Measurements from ENCODE around the gene RGS3.

RGS3 gene

DNA sequence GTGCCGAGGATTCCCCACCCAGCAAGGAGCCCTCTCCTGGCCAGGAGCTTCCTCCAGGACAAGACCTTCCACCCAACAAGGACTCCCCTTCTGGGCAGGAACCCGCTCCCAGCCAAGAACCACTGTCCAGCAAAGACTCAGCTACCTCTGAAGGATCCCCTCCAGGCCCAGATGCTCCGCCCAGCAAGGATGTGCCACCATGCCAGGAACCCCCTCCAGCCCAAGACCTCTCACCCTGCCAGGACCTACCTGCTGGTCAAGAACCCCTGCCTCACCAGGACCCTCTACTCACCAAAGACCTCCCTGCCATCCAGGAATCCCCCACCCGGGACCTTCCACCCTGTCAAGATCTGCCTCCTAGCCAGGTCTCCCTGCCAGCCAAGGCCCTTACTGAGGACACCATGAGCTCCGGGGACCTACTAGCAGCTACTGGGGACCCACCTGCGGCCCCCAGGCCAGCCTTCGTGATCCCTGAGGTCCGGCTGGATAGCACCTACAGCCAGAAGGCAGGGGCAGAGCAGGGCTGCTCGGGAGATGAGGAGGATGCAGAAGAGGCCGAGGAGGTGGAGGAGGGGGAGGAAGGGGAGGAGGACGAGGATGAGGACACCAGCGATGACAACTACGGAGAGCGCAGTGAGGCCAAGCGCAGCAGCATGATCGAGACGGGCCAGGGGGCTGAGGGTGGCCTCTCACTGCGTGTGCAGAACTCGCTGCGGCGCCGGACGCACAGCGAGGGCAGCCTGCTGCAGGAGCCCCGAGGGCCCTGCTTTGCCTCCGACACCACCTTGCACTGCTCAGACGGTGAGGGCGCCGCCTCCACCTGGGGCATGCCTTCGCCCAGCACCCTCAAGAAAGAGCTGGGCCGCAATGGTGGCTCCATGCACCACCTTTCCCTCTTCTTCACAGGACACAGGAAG lies 120.2 kb downstream of the RGS3 start:
- Histone ChIP-seq H3K9me3 (ENCODE audit: control insufficient read depth, insufficient read depth, low read length) (no peaks in the 10 kb centered on the region), H3K4me1 (ENCODE audit: control insufficient read depth, insufficient read depth, low read length) (no peaks in the 10 kb centered on the region; the same call in 1 of the 2 replicates), H3K27me3 (ENCODE audit: control insufficient read depth, insufficient read depth, low read length) (no peaks in the 10 kb centered on the region), H3K9ac (ENCODE audit: low read depth, low read length) (no peak overlapping the region), H3K36me3 (ENCODE audit: control insufficient read depth, insufficient read depth, low read length) (peaks cover 3% of the 10 kb centered on the region; the same call in 1 of the 2 replicates), H3K4me3 (ENCODE audit: low read depth, low read length) (no peak overlapping the region), H3K27ac (ENCODE audit: low read depth, low read length) (no peak overlapping the region)

DNA sequence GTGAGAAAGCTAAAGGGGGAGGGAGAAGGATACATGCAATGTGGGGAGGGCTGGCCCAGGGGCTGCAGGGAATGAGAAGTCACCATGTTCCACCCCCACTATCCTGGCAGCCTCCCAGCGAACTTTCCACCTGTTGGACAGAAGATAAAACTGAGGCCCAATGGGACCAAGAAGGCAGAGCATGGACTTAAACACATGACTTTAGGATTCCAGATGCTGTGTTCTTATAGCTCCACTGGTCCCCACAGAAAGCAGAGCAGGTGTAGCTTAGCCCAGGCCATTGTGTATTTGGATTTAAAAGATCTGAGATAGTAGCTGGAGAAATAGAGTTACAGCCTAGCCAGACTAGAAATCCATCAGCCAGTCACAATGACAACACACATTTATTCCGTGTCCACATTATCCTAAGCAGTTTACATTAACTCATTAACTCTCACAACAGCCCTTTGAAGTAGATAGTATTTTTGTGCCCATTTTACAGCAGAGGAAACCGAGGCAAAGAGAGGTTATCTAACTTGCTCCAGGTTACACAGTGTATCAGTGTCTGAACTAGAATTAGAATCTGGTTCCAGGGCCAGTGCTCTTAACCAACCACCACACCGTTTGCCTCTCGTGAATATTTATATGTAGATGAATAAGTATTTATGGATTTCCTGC lies 121.0 kb downstream of the RGS3 start:
- H3K27me3 ChIP-seq (ENCODE audit: control insufficient read depth, insufficient read depth, low read length), result no peaks in the 10 kb centered on the region
- no peaks in the 10 kb centered on the region; the same call in 1 of the 2 replicates for H3K4me1 ChIP-seq (ENCODE audit: control insufficient read depth, insufficient read depth, low read length)
- H3K9ac ChIP-seq (ENCODE audit: low read depth, low read length), result no peak overlapping the region
- no peaks in the 10 kb centered on the region for H3K9me3 ChIP-seq (ENCODE audit: control insufficient read depth, insufficient read depth, low read length)
- no peak overlapping the region for H3K4me3 ChIP-seq (ENCODE audit: low read depth, low read length)
- H3K27ac ChIP-seq (ENCODE audit: low read depth, low read length), result no peak overlapping the region
- peaks cover 3% of the 10 kb centered on the region; the same call in 1 of the 2 replicates for H3K36me3 ChIP-seq (ENCODE audit: control insufficient read depth, insufficient read depth, low read length)

DNA sequence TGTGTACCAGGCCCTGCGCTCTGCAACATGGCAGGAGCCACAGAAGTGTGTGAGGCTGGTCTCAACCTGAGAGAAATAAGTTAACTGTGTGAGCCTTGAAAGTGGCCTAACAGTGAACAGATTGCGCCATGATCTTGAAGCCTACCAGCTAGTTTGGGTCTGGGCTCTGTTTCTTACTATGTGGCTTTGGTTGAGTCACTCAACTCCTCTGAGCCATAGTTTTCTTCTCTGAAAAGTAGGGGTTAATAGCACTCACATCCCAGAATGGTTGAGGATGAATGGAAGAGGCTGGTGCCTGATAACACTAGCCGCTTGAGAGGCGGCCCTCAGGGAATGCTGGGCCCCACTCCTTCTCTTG lies 121.5 kb downstream of the RGS3 start:
- Histone ChIP-seq H3K36me3 (ENCODE audit: control insufficient read depth, insufficient read depth, low read length) (peaks cover 3% of the 10 kb centered on the region; the same call in 1 of the 2 replicates), H3K9me3 (ENCODE audit: control insufficient read depth, insufficient read depth, low read length) (no peaks in the 10 kb centered on the region), H3K4me1 (ENCODE audit: control insufficient read depth, insufficient read depth, low read length) (no peaks in the 10 kb centered on the region; the same call in 1 of the 2 replicates), H3K9ac (ENCODE audit: low read depth, low read length) (no peak overlapping the region), H3K27me3 (ENCODE audit: control insufficient read depth, insufficient read depth, low read length) (no peaks in the 10 kb centered on the region), H3K4me3 (ENCODE audit: low read depth, low read length) (no peak overlapping the region), H3K27ac (ENCODE audit: low read depth, low read length) (no peak overlapping the region)

DNA sequence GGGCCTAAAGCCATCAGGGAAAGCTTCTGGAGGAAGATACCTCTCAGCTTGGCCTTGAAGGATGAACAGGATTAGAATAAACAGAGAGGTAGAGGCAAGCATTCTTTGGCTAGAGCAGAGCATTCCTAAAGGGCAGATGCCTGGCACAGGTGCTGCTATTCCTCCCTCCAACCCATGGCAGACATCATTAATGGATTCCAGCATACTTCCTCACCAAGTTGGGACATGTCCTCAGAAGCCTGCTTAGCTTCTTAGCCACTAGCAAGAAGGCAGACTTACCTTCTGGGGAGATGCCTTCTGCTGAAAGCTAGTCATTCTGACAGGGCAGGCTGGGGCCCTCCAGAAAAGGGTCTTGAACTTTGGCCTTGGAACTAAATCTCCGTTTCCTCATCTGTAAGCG lies 122.0 kb downstream of the RGS3 start:
- no peak overlapping the region for H3K9ac ChIP-seq (ENCODE audit: low read depth, low read length)
- peaks cover 3% of the 10 kb centered on the region; the same call in 1 of the 2 replicates for H3K36me3 ChIP-seq (ENCODE audit: control insufficient read depth, insufficient read depth, low read length)
- H3K9me3 ChIP-seq (ENCODE audit: control insufficient read depth, insufficient read depth, low read length), result no peaks in the 10 kb centered on the region
- H3K4me3 ChIP-seq (ENCODE audit: low read depth, low read length), result no peak overlapping the region
- no peak overlapping the region for H3K27ac ChIP-seq (ENCODE audit: low read depth, low read length)
- no peaks in the 10 kb centered on the region; the same call in 1 of the 2 replicates for H3K4me1 ChIP-seq (ENCODE audit: control insufficient read depth, insufficient read depth, low read length)
- no peaks in the 10 kb centered on the region for H3K27me3 ChIP-seq (ENCODE audit: control insufficient read depth, insufficient read depth, low read length)

DNA sequence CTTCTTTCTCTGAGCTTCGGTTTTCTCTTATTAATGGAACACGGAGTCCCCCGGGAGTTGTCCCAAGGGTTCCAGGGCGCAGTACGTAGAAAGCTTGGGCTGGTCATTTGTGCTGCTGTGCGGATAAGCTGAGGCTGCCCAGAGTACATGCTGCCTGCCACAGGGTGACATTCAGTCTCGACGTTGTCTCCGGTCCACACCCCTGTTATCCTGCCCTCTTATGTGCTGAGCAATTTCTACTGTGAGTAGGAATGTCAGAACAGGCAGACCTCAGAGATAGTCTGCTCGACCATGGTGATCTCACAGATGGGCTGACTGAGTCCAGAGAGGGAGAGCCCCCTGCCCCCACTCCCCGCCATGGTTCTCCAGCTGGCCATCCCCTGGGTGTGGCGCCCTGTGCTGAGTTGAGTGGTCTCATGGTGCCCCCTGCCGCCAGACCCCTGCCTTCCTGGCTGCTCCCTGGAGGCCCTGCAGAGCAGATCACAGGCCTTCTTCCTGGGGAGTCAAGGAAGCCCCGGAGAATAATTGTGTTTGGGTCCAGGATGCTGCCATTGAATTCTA lies 124.0 kb downstream of the RGS3 start:
- Histone ChIP-seq H3K9me3 (ENCODE audit: control insufficient read depth, insufficient read depth, low read length) (no peaks in the 10 kb centered on the region), H3K27ac (ENCODE audit: low read depth, low read length) (no peak overlapping the region), H3K4me3 (ENCODE audit: low read depth, low read length) (no peak overlapping the region), H3K9ac (ENCODE audit: low read depth, low read length) (no peak overlapping the region), H3K36me3 (ENCODE audit: control insufficient read depth, insufficient read depth, low read length) (peaks cover 3% of the 10 kb centered on the region; the same call in 1 of the 2 replicates), H3K4me1 (ENCODE audit: control insufficient read depth, insufficient read depth, low read length) (peaks cover 4% of the 10 kb centered on the region), H3K27me3 (ENCODE audit: control insufficient read depth, insufficient read depth, low read length) (no peaks in the 10 kb centered on the region)

DNA sequence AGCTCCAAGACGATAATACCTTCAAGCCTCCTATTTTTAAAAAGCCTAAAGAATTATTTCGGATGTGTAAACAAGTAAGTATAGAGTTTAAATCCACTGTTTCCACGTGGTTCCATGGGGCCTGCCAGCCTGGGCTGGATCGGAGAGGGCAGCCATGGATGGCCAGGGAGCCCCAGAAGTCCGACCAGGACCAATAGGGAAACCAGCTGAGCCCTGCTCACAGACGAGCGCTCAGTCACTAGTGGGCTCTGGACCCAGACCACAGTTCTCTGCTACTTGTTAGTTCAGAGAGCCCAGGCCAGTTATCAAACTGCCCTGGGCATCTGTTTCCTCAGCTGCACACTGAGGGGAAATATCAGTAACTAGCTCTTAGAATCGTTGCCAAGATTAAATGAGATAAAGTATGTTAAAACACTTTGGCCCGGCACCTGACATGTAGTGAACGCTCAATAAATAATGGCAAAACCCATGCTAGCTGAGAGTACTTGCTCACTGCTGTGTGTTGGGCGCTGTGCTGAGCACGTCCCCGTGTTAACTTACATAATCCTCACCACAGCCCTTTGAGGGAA lies 124.8 kb downstream of the RGS3 start:
- Histone ChIP-seq H3K9me3 (ENCODE audit: control insufficient read depth, insufficient read depth, low read length) (no peaks in the 10 kb centered on the region), H3K27ac (ENCODE audit: low read depth, low read length) (no peak overlapping the region), H3K4me3 (ENCODE audit: low read depth, low read length) (no peak overlapping the region), H3K9ac (ENCODE audit: low read depth, low read length) (no peak overlapping the region), H3K27me3 (ENCODE audit: control insufficient read depth, insufficient read depth, low read length) (no peaks in the 10 kb centered on the region), H3K36me3 (ENCODE audit: control insufficient read depth, insufficient read depth, low read length) (peaks cover 3% of the 10 kb centered on the region; the same call in 1 of the 2 replicates), H3K4me1 (ENCODE audit: control insufficient read depth, insufficient read depth, low read length) (peaks cover 10% of the 10 kb centered on the region)

DNA sequence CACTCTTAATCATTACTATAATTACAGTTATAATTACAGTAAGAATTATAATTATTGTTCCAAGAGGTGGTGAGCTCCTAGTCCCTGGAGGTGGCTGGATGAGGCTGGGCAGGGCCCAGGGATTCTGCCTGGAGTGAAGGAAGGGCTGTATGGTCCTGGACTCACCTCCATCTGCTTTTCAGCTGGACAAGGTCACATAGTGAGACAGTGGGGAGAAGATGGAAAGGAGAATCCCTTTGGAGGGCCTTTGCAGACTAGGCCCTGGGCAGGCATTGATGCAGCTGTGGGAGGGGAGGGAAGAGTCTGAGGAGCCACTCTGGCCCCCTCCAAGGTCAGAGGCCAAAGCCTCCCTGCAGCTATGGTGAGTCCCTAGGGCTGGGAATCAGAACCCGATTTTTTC lies 125.4 kb downstream of the RGS3 start:
- H3K4me1 ChIP-seq (ENCODE audit: control insufficient read depth, insufficient read depth, low read length), result peaks cover 13% of the 10 kb centered on the region
- H3K9ac ChIP-seq (ENCODE audit: low read depth, low read length), result no peak overlapping the region
- no peak overlapping the region for H3K27ac ChIP-seq (ENCODE audit: low read depth, low read length)
- no peak overlapping the region for H3K4me3 ChIP-seq (ENCODE audit: low read depth, low read length)
- H3K27me3 ChIP-seq (ENCODE audit: control insufficient read depth, insufficient read depth, low read length), result no peaks in the 10 kb centered on the region
- no peaks in the 10 kb centered on the region for H3K9me3 ChIP-seq (ENCODE audit: control insufficient read depth, insufficient read depth, low read length)
- no peaks in the 10 kb centered on the region; the same call in 1 of the 2 replicates for H3K36me3 ChIP-seq (ENCODE audit: control insufficient read depth, insufficient read depth, low read length)

- Histone ChIP-seq H3K4me1 (ENCODE audit: control insufficient read depth, insufficient read depth, low read length) (peaks cover 14% of the 10 kb centered on the region), H3K36me3 (ENCODE audit: control insufficient read depth, insufficient read depth, low read length) (no peaks in the 10 kb centered on the region; the same call in 1 of the 2 replicates), H3K9me3 (ENCODE audit: control insufficient read depth, insufficient read depth, low read length) (no peaks in the 10 kb centered on the region), H3K27ac (ENCODE audit: low read depth, low read length) (no peak overlapping the region), H3K27me3 (ENCODE audit: control insufficient read depth, insufficient read depth, low read length) (no peaks in the 10 kb centered on the region), H3K4me3 (ENCODE audit: low read depth, low read length) (no peak overlapping the region), H3K9ac (ENCODE audit: low read depth, low read length) (no peak overlapping the region)
Observed at GRCh38 chr9:113589407-113589806, 125.9 kb downstream of the RGS3 start.

GRCh38 chr9:113589890-113590289 lies 126.4 kb downstream of the RGS3 start:
- Histone ChIP-seq H3K36me3 (ENCODE audit: control insufficient read depth, insufficient read depth, low read length) (no peaks in the 10 kb centered on the region), H3K9me3 (ENCODE audit: control insufficient read depth, insufficient read depth, low read length) (no peaks in the 10 kb centered on the region), H3K27ac (ENCODE audit: low read depth, low read length) (no peak overlapping the region), H3K4me3 (ENCODE audit: low read depth, low read length) (no peak overlapping the region), H3K27me3 (ENCODE audit: control insufficient read depth, insufficient read depth, low read length) (no peaks in the 10 kb centered on the region), H3K4me1 (ENCODE audit: control insufficient read depth, insufficient read depth, low read length) (peaks cover 17% of the 10 kb centered on the region), H3K9ac (ENCODE audit: low read depth, low read length) (no peak overlapping the region)

- no peaks in the 10 kb centered on the region for H3K9me3 ChIP-seq (ENCODE audit: control insufficient read depth, insufficient read depth, low read length)
- H3K27ac ChIP-seq (ENCODE audit: low read depth, low read length), result no peak overlapping the region
- H3K27me3 ChIP-seq (ENCODE audit: control insufficient read depth, insufficient read depth, low read length), result no peaks in the 10 kb centered on the region
- no peak overlapping the region for H3K4me3 ChIP-seq (ENCODE audit: low read depth, low read length)
- H3K9ac ChIP-seq (ENCODE audit: low read depth, low read length), result no peak overlapping the region
- H3K36me3 ChIP-seq (ENCODE audit: control insufficient read depth, insufficient read depth, low read length), result peaks cover under 1% of the 10 kb centered on the region; the same call in 1 of the 2 replicates
- peaks cover 17% of the 10 kb centered on the region for H3K4me1 ChIP-seq (ENCODE audit: control insufficient read depth, insufficient read depth, low read length)
Observed at GRCh38 chr9:113590389-113590788, 126.9 kb downstream of the RGS3 start.
